ENCODE data around the gene TP73. TPM values are rescaled to one million over a fixed set of nuclear protein-coding genes. Genes with fewer than 3 reads are reported as not detected.

Gene TP73
- total RNA-seq, 1 experiment from 2014 or later: 6.9 TPM

- Histone ChIP-seq H3K4me3 (no peak overlapping the region), H3F3A (ENCODE audit: insufficient read depth, low read depth) (no peaks in the 10 kb centered on the region), H2AFZ (no peak overlapping the region), H3K27me3 (ENCODE audit: insufficient read depth, low read depth) (peaks cover 31% of the 10 kb centered on the region; the same call in 1 of the 2 replicates), H3K9me3 (ENCODE audit: insufficient read depth, low read depth) (no peaks in the 10 kb centered on the region), H3K4me2 (no peak overlapping the region), H3K79me2 (ENCODE audit: low read depth) (no peaks in the 10 kb centered on the region), H3K9me2 (ENCODE audit: insufficient read depth) (no peaks in the 10 kb centered on the region), H3K4me1 (replicated peaks; ENCODE audit: insufficient read depth) (no peaks in the 10 kb centered on the region), H4K20me1 (ENCODE audit: insufficient read depth) (no peaks in the 10 kb centered on the region), H3K27ac (no peak overlapping the region), H3K36me3 (ENCODE audit: low read depth) (no peaks in the 10 kb centered on the region)
- ChIA-PET POLR2A (ENCODE audit: unreplicated experiment) (no interaction called here), CTCF (no interaction called here)
- TF ChIP-seq EZH2 (IDR thresholded peaks at IDR 0.05; ENCODE audit: low read depth): no peak
- TF ChIP-seq, protein P1, sequence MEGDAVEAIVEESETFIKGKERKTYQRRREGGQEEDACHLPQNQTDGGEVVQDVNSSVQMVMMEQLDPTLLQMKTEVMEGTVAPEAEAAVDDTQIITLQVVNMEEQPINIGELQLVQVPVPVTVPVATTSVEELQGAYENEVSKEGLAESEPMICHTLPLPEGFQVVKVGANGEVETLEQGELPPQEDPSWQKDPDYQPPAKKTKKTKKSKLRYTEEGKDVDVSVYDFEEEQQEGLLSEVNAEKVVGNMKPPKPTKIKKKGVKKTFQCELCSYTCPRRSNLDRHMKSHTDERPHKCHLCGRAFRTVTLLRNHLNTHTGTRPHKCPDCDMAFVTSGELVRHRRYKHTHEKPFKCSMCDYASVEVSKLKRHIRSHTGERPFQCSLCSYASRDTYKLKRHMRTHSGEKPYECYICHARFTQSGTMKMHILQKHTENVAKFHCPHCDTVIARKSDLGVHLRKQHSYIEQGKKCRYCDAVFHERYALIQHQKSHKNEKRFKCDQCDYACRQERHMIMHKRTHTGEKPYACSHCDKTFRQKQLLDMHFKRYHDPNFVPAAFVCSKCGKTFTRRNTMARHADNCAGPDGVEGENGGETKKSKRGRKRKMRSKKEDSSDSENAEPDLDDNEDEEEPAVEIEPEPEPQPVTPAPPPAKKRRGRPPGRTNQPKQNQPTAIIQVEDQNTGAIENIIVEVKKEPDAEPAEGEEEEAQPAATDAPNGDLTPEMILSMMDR (conservative IDR thresholded peaks at IDR 0.05): no peak
- DNase-seq: no peak
- intact Hi-C loops (cut with micrococcal nuclease; ENCODE audit: unreplicated experiment): no loop called here
- BruUV-seq (replicated peaks): no TSS peak
Measured at GRCh38 chr1:3683197-3683596, 30.9 kb downstream of the TP73 start.

DNA sequence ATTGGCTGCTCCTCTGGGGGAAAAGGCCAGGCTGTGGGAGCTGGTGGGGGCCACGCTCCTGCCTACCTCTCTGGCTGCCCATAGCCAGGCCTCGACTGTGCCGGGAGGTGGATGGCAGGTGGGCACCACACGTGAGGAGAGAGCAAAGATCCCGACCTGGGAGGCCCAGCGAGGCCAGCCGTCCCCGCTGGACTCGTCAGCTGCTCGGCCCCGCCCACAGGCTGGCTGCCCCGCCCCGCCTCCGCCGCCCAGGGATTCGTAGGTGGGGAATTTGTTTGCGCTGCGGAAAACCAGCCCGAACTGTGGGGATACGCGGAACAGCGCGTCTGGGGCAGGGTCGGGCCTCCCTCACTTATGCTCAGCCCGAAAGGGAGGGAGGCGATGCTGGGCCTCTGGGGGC lies 31.7 kb downstream of the TP73 start:
- H3K4me1 ChIP-seq (replicated peaks; ENCODE audit: insufficient read depth): no peaks in the 10 kb centered on the region
- no peak overlapping the region for H2AFZ ChIP-seq
- no peak overlapping the region for H3K4me3 ChIP-seq
- no peak for DNase-seq
- no peak overlapping the region for H3K27ac ChIP-seq
- no peaks in the 10 kb centered on the region for H3K36me3 ChIP-seq (ENCODE audit: low read depth)
- no TSS peak for BruUV-seq (replicated peaks)
- H3F3A ChIP-seq (ENCODE audit: insufficient read depth, low read depth): no peaks in the 10 kb centered on the region
- H3K9me3 ChIP-seq (ENCODE audit: insufficient read depth, low read depth): no peaks in the 10 kb centered on the region
- ChIA-PET CTCF (no interaction called here), POLR2A (ENCODE audit: unreplicated experiment) (no interaction called here)
- H4K20me1 ChIP-seq (ENCODE audit: insufficient read depth): no peaks in the 10 kb centered on the region
- H3K4me2 ChIP-seq: no peak overlapping the region
- no peaks in the 10 kb centered on the region for H3K79me2 ChIP-seq (ENCODE audit: low read depth)
- TF ChIP-seq, protein P1 (conservative IDR thresholded peaks at IDR 0.05): no peak
- no peak for TF ChIP-seq EZH2 (IDR thresholded peaks at IDR 0.05; ENCODE audit: low read depth)
- peaks cover 39% of the 10 kb centered on the region; the same call in 1 of the 2 replicates for H3K27me3 ChIP-seq (ENCODE audit: insufficient read depth, low read depth)
- H3K9me2 ChIP-seq (ENCODE audit: insufficient read depth): no peaks in the 10 kb centered on the region
- intact Hi-C loops (cut with micrococcal nuclease; ENCODE audit: unreplicated experiment): no loop called here

- no peak overlapping the region for H2AFZ ChIP-seq
- TF ChIP-seq EZH2 (IDR thresholded peaks at IDR 0.05; ENCODE audit: low read depth): no peak
- TF ChIP-seq, protein P1 (conservative IDR thresholded peaks at IDR 0.05): no peak
Measured at GRCh38 chr1:3685222-3685621, 32.9 kb downstream of the TP73 start.

More at GRCh38 chr1:3685222-3685621, 32.9 kb downstream of the TP73 start:
- H4K20me1 ChIP-seq (ENCODE audit: insufficient read depth): no peaks in the 10 kb centered on the region
- no peaks in the 10 kb centered on the region for H3K9me3 ChIP-seq (ENCODE audit: insufficient read depth, low read depth)
- CTCF ChIA-PET: no interaction called here
- no peak overlapping the region for H3K4me3 ChIP-seq
- no peaks in the 10 kb centered on the region for H3K4me1 ChIP-seq (replicated peaks; ENCODE audit: insufficient read depth)
- H3K9me2 ChIP-seq (ENCODE audit: insufficient read depth): no peaks in the 10 kb centered on the region
- DNase-seq: no peak
- no TSS peak for BruUV-seq (replicated peaks)
- POLR2A ChIA-PET (ENCODE audit: unreplicated experiment): no interaction called here
- intact Hi-C loops (cut with micrococcal nuclease; ENCODE audit: unreplicated experiment): no loop called here
- H3F3A ChIP-seq (ENCODE audit: insufficient read depth, low read depth): no peaks in the 10 kb centered on the region
- no peak overlapping the region for H3K4me2 ChIP-seq
- no peaks in the 10 kb centered on the region for H3K79me2 ChIP-seq (ENCODE audit: low read depth)
- H3K36me3 ChIP-seq (ENCODE audit: low read depth): no peaks in the 10 kb centered on the region
- H3K27me3 ChIP-seq (ENCODE audit: insufficient read depth, low read depth): peaks cover 48% of the 10 kb centered on the region; the same call in 1 of the 2 replicates
- no peak overlapping the region for H3K27ac ChIP-seq
